Measurements from ENCODE around the gene TTC7B.

Gene TTC7B

GRCh38 chr14:90621201-90621600, 195.0 kb downstream of the TTC7B start:
- no peak for DNase-seq (ENCODE audit: low read depth in 1 of 2, low spot score in 1 of 2)

- no peak for DNase-seq (ENCODE audit: low read depth in 1 of 2, low spot score in 1 of 2)
Observed at GRCh38 chr14:90620568-90621077, 195.6 kb downstream of the TTC7B start.

DNA sequence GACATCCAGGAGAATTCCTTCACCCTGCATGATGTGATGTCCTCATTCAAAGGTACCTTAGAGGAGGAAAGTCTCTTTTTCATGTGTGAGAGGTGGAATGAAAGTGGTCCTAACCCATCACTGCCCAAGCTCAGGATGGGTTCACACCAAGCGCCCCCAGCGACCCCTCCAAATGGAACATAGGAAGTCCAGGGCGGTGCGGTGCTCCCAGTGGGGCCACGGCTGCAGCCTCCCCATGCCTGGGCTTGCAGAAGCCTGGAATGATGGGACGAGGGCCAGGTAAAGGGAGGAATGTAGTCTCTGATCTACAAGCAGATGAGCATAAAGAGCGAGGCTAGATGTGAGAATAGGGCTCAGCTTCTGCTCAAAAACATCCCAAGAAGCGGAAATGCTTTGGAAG, 196.3 kb downstream of the TTC7B start:
- DNase-seq (ENCODE audit: low read depth in 1 of 2, low spot score in 1 of 2), result no peak

- DNase-seq (ENCODE audit: low read depth in 1 of 2, low spot score in 1 of 2), result no peak
Observed at GRCh38 chr14:90617961-90618360, 198.3 kb downstream of the TTC7B start.

GRCh38 chr14:90616881-90617280, 199.3 kb downstream of the TTC7B start:
- DNase-seq (ENCODE audit: low read depth in 1 of 2, low spot score in 1 of 2), result no peak

- no peak for DNase-seq (ENCODE audit: low read depth in 1 of 2, low spot score in 1 of 2)
Observed at GRCh38 chr14:90616313-90616712, 199.9 kb downstream of the TTC7B start.

- no peak for DNase-seq (ENCODE audit: low read depth in 1 of 2, low spot score in 1 of 2)
Observed at GRCh38 chr14:90615517-90616060, 200.6 kb downstream of the TTC7B start.

GRCh38 chr14:90614696-90615516, 201.3 kb downstream of the TTC7B start:
- DNase-seq (ENCODE audit: low read depth in 1 of 2, low spot score in 1 of 2), result no peak

DNA sequence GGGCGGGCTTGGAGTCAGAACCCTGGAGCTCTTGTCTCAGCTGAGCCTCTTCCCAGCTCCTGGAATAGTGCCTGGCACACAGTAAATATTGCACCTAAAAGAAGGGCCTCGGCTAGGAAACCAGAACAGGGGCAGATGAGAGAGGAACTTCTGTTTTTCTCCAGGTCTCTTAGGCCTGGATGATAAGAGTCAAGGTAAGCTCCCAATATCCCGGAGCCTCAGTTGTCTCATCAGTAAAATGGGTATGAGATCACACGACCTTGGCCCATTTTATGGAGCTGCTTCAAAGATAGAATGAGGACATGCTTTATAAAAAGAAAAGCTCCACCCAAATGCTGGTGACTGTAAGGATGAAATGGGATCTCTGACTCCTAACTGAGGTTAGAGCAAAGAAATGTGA, 202.2 kb downstream of the TTC7B start:
- no peak for DNase-seq (ENCODE audit: low read depth in 1 of 2, low spot score in 1 of 2)

DNA sequence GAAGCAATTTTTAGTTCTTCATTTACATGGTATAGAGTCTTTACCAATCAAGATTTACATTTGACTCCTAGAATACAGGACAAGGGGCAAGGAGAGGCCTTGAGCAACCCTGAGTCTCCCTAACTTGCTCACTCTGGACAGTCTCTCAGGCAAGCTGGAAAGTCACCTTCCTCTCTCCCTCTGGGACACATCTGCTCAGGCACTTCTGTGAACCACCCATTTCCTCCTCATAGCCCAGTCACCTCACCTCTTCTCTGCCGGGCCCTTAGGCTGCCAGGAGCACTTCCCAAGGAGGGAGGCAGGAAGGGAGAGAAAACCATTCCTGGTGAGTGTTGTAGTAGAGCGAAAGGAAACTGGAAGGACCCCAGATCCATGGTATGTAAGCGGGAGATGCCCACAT, 202.8 kb downstream of the TTC7B start:
- no peak for DNase-seq (ENCODE audit: low read depth in 1 of 2, low spot score in 1 of 2)

DNA sequence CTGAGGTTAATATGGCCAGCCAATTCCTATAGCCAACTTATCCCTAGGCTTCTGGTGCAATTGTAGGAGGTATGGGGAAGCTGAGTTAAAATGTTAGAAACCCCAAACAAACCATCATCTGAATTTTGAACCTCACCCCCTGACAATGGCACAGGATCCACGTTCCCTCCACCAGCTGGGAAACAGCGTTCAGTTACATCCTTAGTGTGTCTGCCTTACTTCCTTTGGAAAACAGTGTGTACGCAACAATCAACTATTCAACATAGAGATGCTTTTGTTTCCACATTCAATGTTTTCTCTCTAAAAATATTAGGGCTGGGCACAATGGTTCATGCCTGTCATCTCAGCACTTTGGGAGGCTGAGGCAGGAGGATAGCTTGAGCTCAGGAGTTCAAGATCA, 203.4 kb downstream of the TTC7B start:
- DNase-seq (ENCODE audit: low read depth in 1 of 2, low spot score in 1 of 2), result no peak

- DNase-seq (ENCODE audit: low read depth in 1 of 2, low spot score in 1 of 2), result no peak
Observed at GRCh38 chr14:90611936-90612335, 204.3 kb downstream of the TTC7B start.

DNA sequence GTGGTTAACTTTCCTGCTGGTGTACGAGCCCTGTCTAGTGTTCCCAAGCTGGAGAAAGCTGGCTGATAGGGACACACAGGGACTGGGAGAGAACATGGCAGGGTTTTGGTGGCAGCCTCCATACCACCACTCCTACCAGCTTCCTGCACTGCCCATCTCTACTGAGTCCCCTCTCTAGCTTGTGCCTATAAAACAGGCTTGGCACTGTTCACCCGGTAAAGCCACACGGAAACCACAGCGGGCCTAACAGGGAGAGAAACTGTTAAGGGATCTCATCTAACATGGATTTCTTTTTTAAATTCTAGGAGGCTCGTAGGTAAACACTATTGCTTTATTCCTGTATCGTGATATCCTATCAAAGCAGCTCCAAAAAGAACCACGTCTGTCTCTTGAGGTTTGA, 204.7 kb downstream of the TTC7B start:
- DNase-seq (ENCODE audit: low read depth in 1 of 2, low spot score in 1 of 2), result no peak

DNA sequence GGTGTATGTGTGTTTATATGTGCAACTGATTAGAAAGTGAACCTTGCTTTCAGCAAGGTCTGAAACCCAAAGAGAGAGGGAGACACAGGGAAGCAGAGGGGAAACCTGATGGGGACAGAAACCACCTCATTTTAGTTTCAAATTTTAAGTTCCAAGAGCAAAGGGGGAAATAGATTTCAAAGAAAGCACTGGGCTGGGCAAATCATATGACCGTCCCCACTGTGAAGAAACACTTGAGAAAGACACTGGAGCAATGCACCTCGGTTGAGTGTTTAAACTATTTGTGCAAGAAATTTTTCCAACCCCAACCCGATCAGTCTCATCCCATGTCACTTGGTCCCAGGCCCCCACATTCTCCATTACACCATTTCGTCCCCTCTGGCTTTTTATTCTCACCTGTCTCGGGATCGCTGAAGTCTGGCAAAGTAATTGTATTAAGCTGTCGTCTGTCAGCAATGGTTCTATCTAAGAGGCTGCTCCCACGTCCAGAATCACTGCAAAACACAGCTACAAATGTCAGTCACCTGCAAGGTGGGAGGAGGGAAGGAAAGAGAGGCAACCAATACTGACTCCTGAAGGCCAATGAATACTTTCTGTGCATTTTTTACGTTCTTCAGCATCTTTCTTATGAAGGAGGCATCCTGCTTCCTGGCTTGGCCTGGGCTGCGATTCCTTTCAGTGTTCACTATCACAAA, 205.7 kb downstream of the TTC7B start:
- DNase-seq (ENCODE audit: low read depth in 1 of 2, low spot score in 1 of 2), result no peak

DNA sequence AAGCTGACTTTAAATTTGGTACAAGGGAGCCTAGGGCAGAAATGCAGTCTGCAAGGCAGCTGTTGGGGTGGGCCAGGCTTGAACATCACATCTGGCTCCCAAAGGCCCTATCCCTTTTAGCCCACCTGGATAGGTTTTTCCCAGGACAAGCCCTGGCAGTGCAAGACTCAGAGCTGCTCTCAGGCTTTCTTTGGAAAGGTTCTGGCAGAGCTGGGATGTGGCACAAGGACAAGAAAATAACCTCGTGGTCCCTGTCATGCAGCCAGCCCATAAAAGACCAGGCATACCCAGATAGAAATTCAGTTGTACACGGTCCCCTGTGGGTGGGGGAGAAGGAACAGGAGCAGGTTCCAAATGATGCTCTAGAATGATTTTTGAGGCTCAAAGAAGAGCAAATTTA, 206.9 kb downstream of the TTC7B start:
- DNase-seq (ENCODE audit: low read depth in 1 of 2, low spot score in 1 of 2), result no peak

GRCh38 chr14:90608929-90609341, 207.3 kb downstream of the TTC7B start:
- no peak for DNase-seq (ENCODE audit: low read depth in 1 of 2, low spot score in 1 of 2)

DNA sequence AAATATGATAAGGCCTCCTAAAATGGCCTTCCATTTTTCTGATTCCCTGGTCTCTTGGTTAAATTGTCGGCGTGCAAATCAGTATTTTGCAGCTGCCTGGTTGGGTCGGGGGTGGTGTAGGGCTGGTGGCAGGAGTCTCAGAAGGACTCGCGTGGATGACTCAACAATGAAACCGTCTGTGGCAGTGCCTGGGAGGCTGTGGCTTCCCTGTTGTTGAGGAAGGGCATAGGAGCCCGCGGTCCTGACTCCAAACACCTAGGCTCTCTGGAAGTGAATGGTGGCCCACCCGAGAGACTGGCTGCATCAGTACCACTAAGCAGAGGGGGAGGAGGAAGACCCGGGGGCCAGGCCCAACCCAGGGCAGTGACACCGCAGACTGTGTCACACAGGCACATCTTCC, 207.9 kb downstream of the TTC7B start:
- no peak for DNase-seq (ENCODE audit: low read depth in 1 of 2, low spot score in 1 of 2)

- no peak for DNase-seq (ENCODE audit: low read depth in 1 of 2, low spot score in 1 of 2)
Observed at GRCh38 chr14:90607141-90607540, 209.1 kb downstream of the TTC7B start.

DNA sequence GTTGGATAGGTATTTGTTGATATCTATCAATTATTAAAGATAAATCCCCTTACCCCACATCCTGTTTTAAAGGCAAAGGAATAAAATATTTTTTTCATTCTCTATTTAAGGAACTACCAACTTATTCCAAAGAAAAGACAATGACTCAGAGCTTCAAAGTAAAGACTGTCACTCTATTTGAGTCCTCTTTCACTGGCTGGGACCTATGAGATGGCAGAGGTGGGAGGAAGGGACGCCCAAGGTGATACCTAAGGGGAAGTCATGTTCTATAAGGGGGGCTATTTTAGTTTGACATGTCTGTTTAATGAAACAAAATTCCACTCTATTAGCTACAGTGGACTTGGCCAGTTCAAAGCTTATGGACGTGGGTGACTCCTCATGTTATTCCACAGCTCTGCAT, 209.8 kb downstream of the TTC7B start:
- no peak for DNase-seq (ENCODE audit: low read depth in 1 of 2, low spot score in 1 of 2)

- no peak for DNase-seq (ENCODE audit: low read depth in 1 of 2, low spot score in 1 of 2)
Observed at GRCh38 chr14:90605430-90605829, 210.8 kb downstream of the TTC7B start.

DNA sequence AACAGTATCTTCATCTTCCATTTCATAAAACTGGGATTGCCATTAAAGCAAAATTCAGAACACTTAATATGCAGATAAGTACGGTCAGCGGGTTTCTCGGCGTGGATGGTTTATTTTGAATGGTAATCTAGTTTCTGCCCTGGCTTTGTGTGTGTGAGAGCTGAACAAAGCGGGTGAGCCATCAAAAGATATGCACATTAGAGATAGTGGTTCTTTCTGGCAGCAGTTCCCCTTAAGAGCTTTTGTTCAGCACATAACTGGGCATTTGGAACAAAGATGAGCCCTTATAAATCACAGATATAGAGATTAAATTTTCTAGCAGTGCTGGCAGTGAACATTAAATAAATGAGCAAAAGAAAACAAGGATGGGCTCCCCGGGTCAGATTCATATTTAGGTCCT, 211.9 kb downstream of the TTC7B start:
- no peak for DNase-seq (ENCODE audit: low read depth in 1 of 2, low spot score in 1 of 2)

GRCh38 chr14:90603841-90604240, 212.4 kb downstream of the TTC7B start:
- no peak for DNase-seq (ENCODE audit: low read depth in 1 of 2, low spot score in 1 of 2)

All from activated T-helper 1 cell treated with anti-CD3 and anti-CD28 coated beads, Interleukin-2, amount 50 U/mL, for 16 hours (primary cell).